K562 (cell line): ENCODE measurements around the gene GRK1. TPM values are rescaled to one million over a fixed set of nuclear protein-coding genes. Genes with fewer than 3 reads are reported as not detected.

Source experiments
- ARNT ChIP-seq, 2 experiments: fragments of 450-650 bp; IDR thresholded peaks; 2 replicates each; pipeline ENCODE4 v1.6.1; 2016; ENCODE audit warnings: mild to moderate bottlenecking in 1 of 2
- CEBPG ChIP-seq, 3 experiments: fragments of 200-800 bp in 1 of 3; sonication (Bioruptor generic) in 1 of 3; sonication (generic) in 1 of 3; formaldehyde crosslinking in 1 of 3; IDR thresholded peaks in 2 of 3; conservative IDR thresholded peaks in 1 of 3; 2 replicates each; pipeline versions ENCODE4 v1.6.1 to v1.8.0; 2016 to 2022; ENCODE audit warnings: missing compliant biosample characterization in 2 of 3, missing genetic modification characterization in 2 of 3, mild to moderate bottlenecking in 1 of 3, missing genetic modification reagents in 1 of 3
- EWSR1 ChIP-seq: fragments of 450-650 bp; IDR thresholded peaks from 2 replicates; pipeline ENCODE4 v1.6.1; 2018; ENCODE audit warnings: borderline replicate concordance, mild to moderate bottlenecking, low read depth, moderate library complexity; ENCODE audit not compliant: partially characterized antibody
- FOXM1 ChIP-seq, 2 experiments: fragments of 450-650 bp in 1 of 2; sonication (generic) in 1 of 2; formaldehyde crosslinking in 1 of 2; IDR thresholded peaks; 2 replicates each; pipeline versions ENCODE4 v1.6.1 to v1.9.0; 2017 to 2022; ENCODE audit warnings: low read depth in 2 of 2, mild to moderate bottlenecking in 2 of 2, missing genetic modification reagents in 1 of 2, moderate library complexity in 1 of 2
- HLTF ChIP-seq: fragments of 450-650 bp; IDR thresholded peaks from 2 replicates; pipeline ENCODE4 v1.6.1; 2016
- MAFK ChIP-seq: IDR thresholded peaks from 2 replicates; pipeline ENCODE4 v1.6.1; 2011; ENCODE audit warnings: low read length, improper control_type of control experiment
- NCOA1 ChIP-seq: fragments of 450-650 bp; IDR thresholded peaks from 2 replicates; pipeline ENCODE4 v1.6.1; 2016; ENCODE audit warnings: low read depth
- NCOA2 ChIP-seq, 2 experiments: fragments of 450-650 bp; IDR thresholded peaks; 2 replicates each; pipeline ENCODE4 v1.6.1; 2018; ENCODE audit warnings: mild to moderate bottlenecking in 2 of 2, moderate library complexity in 1 of 2; ENCODE audit not compliant: partially characterized antibody in 2 of 2
- NFE2 ChIP-seq: IDR thresholded peaks from 2 replicates; pipeline ENCODE4 v1.6.1; 2014; ENCODE audit warnings: antibody characterized with exemption, low read depth
- NR2C1 ChIP-seq, 2 experiments: fragments of 450-650 bp; IDR thresholded peaks; 2 replicates each; pipeline ENCODE4 v1.6.1; 2017; ENCODE audit warnings: mild to moderate bottlenecking in 2 of 2, antibody characterized with exemption in 1 of 2, inconsistent platforms in 1 of 2, missing compliant biosample characterization in 1 of 2, missing genetic modification characterization in 1 of 2
- PBX2 ChIP-seq, 2 experiments: IDR thresholded peaks in 1 of 2; conservative IDR thresholded peaks in 1 of 2; 2 replicates each; pipeline ENCODE4 v1.6.1; 2016; ENCODE audit warnings: low read depth in 2 of 2, mild to moderate bottlenecking in 1 of 2, missing compliant biosample characterization in 1 of 2, missing genetic modification characterization in 1 of 2, moderate library complexity in 1 of 2
- TAF9B ChIP-seq: fragments of 450-650 bp; IDR thresholded peaks from 2 replicates; pipeline ENCODE4 v1.6.1; 2018; ENCODE audit warnings: mild to moderate bottlenecking; ENCODE audit not compliant: partially characterized antibody
- ZFP1 ChIP-seq: fragments of 450-650 bp; formaldehyde crosslinking; IDR thresholded peaks from 2 replicates; pipeline ENCODE4 v1.4.0; 2020; ENCODE audit warnings: mild to moderate bottlenecking, mixed read lengths
- ZNF408 ChIP-seq: fragments of 250-450 bp; sonication (Bioruptor Pico); IDR thresholded peaks from 2 replicates; pipeline ENCODE4 v1.4.0; 2020; ENCODE audit warnings: low read depth, mild to moderate bottlenecking, moderate library complexity
- ZSCAN29 ChIP-seq: fragments of 450-650 bp; IDR thresholded peaks from 2 replicates; pipeline ENCODE4 v1.6.1; 2017
- polyA plus RNA-seq, 8 experiments: library from polyadenylated mRNA; depleted of rRNA in 4 of 8; stranded (reverse) in 5 of 8; unstranded in 3 of 8; fragments of >200 nt; fragmentation: Nextera tagmentation in 2 of 8; fragmentation: Illumina TruSeq in 1 of 8; extraction: Ambion mirVana in 2 of 8; extraction: Trizol in 1 of 8; gene quantifications; 2 replicates each; pipeline versions ENCODE4 v1.2.1 to v1.2.3, GENCODE V29; 2011 to 2014; ENCODE audit warnings: inconsistent platforms in 1 of 8, missing spikeins in 1 of 8
- total RNA-seq, 7 experiments: library from RNA; depleted of rRNA in 6 of 7; stranded (reverse); fragments of >200 nt in 6 of 7; fragmentation: Illumina TruSeq in 2 of 7; extraction: Trizol in 2 of 7; gene quantifications; 2 replicates each; pipeline versions ENCODE4 v1.2.1 to v1.2.3, GENCODE V29; 2011 to 2021; ENCODE audit warnings: low replicate concordance in 1 of 7
- TF ChIP-seq, protein P1 (sequence below): IDR thresholded peaks from 2 replicates; pipeline ENCODE4 v1.6.1; 2016; ENCODE audit warnings: missing genetic modification characterization, missing compliant biosample characterization
- TF ChIP-seq, protein P2 (sequence below): sonication (generic); formaldehyde crosslinking; IDR thresholded peaks from 2 replicates; pipeline ENCODE4 v1.8.0; 2022; ENCODE audit warnings: mild to moderate bottlenecking, missing genetic modification reagents
- TF ChIP-seq, protein P3 (sequence below): sonication (generic); formaldehyde crosslinking; IDR thresholded peaks from 2 replicates; pipeline ENCODE4 v1.8.1; 2023; ENCODE audit warnings: mild to moderate bottlenecking, missing genetic modification reagents, moderate library complexity

Gene GRK1
- total and polyA plus RNA-seq, 9 of the 15 experiments (the other 6 are each of a cell fraction or from before 2014, with no cell fraction given) = 0.09 TPM; not detected in 8

DNA sequence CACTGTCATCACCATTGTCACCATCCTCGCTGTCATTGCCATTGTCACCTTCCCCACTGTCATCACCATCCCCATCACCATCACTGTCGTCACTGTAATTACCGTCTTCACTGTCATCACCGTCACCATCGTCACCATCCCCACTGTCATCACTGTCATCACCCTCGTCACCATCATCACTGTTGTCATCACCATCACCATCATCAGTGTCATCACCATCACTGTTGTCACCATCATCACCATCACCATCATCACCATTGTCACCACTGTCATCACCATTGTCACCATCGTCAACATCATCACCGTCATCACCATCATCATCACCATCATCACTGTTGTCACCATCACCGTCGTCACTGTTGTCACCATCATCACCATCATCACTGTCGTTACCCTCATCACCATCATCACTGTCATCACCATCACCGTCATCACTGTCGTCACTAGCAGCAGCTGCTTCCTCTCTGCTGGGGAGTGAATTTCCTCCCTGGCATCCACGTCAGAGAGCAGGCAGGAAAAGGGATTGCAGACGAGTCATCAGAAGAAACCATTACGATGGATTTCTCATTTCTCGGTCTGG, 119.3 kb downstream of the GRK1 start (continued):
- TF ChIP-seq, protein P1, sequence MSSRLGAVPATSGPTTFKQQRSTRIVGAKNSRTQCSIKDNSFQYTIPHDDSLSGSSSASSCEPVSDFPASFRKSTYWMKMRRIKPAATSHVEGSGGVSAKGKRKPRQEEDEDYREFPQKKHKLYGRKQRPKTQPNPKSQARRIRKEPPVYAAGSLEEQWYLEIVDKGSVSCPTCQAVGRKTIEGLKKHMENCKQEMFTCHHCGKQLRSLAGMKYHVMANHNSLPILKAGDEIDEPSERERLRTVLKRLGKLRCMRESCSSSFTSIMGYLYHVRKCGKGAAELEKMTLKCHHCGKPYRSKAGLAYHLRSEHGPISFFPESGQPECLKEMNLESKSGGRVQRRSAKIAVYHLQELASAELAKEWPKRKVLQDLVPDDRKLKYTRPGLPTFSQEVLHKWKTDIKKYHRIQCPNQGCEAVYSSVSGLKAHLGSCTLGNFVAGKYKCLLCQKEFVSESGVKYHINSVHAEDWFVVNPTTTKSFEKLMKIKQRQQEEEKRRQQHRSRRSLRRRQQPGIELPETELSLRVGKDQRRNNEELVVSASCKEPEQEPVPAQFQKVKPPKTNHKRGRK = no peak
- TF ChIP-seq ZSCAN29 (no peak), NCOA2 (IDR thresholded peaks at IDR 0.05; ENCODE audit: partially characterized antibody in 2 of 2) (peak in 1 of 2 experiments; percentile 59), FOXM1 (IDR thresholded peaks at IDR 0.05; ENCODE audit: low read depth) (no peak), FOXM1 (CRISPR knock-in tag; IDR thresholded peaks at IDR 0.05; ENCODE audit: low read depth) (no peak), HLTF (no peak), EWSR1 (no peak), ZNF408 (CRISPR knock-in tag) (no peak), ZFP1 (CRISPR knock-in tag) (no peak), NFE2 (no peak), MAFK (no peak), NCOA1 (peak; percentile 62; the same call in 1 of the 2 replicates), TAF9B (no peak), CEBPG (CRISPR knock-in tag; IDR thresholded peaks at IDR 0.05) (no peak), CEBPG (tag; conservative IDR thresholded peaks at IDR 0.05 in 1 of 2, IDR thresholded peaks at IDR 0.05 in 1 of 2) (no peak), PBX2 (CRISPR knock-in tag; IDR thresholded peaks at IDR 0.05; ENCODE audit: low read depth) (no peak), PBX2 (tag; conservative IDR thresholded peaks at IDR 0.05; ENCODE audit: low read depth) (peak; percentile 88), ARNT (IDR thresholded peaks at IDR 0.05) (no peak), NR2C1 (IDR thresholded peaks at IDR 0.05) (no peak), NR2C1 (tag; IDR thresholded peaks at IDR 0.05) (no peak)
- TF ChIP-seq, protein P2, sequence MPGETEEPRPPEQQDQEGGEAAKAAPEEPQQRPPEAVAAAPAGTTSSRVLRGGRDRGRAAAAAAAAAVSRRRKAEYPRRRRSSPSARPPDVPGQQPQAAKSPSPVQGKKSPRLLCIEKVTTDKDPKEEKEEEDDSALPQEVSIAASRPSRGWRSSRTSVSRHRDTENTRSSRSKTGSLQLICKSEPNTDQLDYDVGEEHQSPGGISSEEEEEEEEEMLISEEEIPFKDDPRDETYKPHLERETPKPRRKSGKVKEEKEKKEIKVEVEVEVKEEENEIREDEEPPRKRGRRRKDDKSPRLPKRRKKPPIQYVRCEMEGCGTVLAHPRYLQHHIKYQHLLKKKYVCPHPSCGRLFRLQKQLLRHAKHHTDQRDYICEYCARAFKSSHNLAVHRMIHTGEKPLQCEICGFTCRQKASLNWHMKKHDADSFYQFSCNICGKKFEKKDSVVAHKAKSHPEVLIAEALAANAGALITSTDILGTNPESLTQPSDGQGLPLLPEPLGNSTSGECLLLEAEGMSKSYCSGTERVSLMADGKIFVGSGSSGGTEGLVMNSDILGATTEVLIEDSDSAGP (CRISPR knock-in tag) = no peak
- TF ChIP-seq, protein P3, sequence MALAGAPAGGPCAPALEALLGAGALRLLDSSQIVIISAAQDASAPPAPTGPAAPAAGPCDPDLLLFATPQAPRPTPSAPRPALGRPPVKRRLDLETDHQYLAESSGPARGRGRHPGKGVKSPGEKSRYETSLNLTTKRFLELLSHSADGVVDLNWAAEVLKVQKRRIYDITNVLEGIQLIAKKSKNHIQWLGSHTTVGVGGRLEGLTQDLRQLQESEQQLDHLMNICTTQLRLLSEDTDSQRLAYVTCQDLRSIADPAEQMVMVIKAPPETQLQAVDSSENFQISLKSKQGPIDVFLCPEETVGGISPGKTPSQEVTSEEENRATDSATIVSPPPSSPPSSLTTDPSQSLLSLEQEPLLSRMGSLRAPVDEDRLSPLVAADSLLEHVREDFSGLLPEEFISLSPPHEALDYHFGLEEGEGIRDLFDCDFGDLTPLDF (CRISPR knock-in tag) = no peak
